SK-N-SH treated with all-trans-retinoic acid at 6 μM for 48 hours (cell line): ENCODE data around the gene FAM50B.

Experiments used
- ATAC-seq: fragments of 200-7000 bp; cut with Tn5 transposase; 3 replicates; pipeline ENCODE4 v1.9.1; 2020; ENCODE audit warnings: mild to moderate bottlenecking, moderate library complexity
- BACH2 ChIP-seq: fragments of 250-450 bp; sonication (Bioruptor Pico); IDR thresholded peaks from 2 replicates; pipeline ENCODE4 v1.9.0; 2021; ENCODE audit warnings: mild to moderate bottlenecking, borderline replicate concordance
- CREB5 ChIP-seq: fragments of 250-450 bp; sonication (Bioruptor Pico); IDR thresholded peaks from 2 replicates; pipeline ENCODE4 v1.5.1; 2020; ENCODE audit warnings: low read depth, mild to moderate bottlenecking, moderate library complexity
- CSDC2 ChIP-seq: fragments of 250-450 bp; sonication (Bioruptor Pico); IDR thresholded peaks from 2 replicates; pipeline ENCODE4 v1.5.0; 2020; ENCODE audit warnings: mild to moderate bottlenecking, moderate library complexity
- CSRNP3 ChIP-seq: fragments of 250-450 bp; sonication (Bioruptor Pico); IDR thresholded peaks from 2 replicates; pipeline ENCODE4 v1.5.1; 2021; ENCODE audit warnings: mild to moderate bottlenecking, moderate library complexity
- ESRRG ChIP-seq: fragments of 250-450 bp; sonication (Bioruptor Pico); IDR thresholded peaks from 2 replicates; pipeline ENCODE4 v1.6.1; 2021; ENCODE audit warnings: mild to moderate bottlenecking
- GLIS3 ChIP-seq: fragments of 250-450 bp; sonication (Bioruptor Pico); IDR thresholded peaks from 2 replicates; pipeline ENCODE4 v1.5.0; 2020; ENCODE audit warnings: mild to moderate bottlenecking, moderate library complexity
- ISL1 ChIP-seq: fragments of 250-450 bp; sonication (Bioruptor Pico); IDR thresholded peaks from 2 replicates; pipeline ENCODE4 v2.1.2; 2022; ENCODE audit warnings: mild to moderate bottlenecking, moderate library complexity
- OSR1 ChIP-seq: fragments of 250-450 bp; sonication (Bioruptor Pico); IDR thresholded peaks from 2 replicates; pipeline ENCODE4 v1.8.0; 2022; ENCODE audit warnings: moderate library complexity, mild to moderate bottlenecking, inconsistent platforms
- POU6F1 ChIP-seq: fragments of 250-450 bp; sonication (Bioruptor Pico); IDR thresholded peaks from 2 replicates; pipeline ENCODE4 v1.8.0; 2021; ENCODE audit warnings: low read depth, mild to moderate bottlenecking, moderate library complexity, borderline replicate concordance
- PPARA ChIP-seq: fragments of 250-450 bp; sonication (Bioruptor Pico); IDR thresholded peaks from 2 replicates; pipeline ENCODE4 v1.5.0; 2020; ENCODE audit warnings: mild to moderate bottlenecking, borderline replicate concordance
- RARB ChIP-seq: fragments of 250-450 bp; sonication (Bioruptor Pico); IDR thresholded peaks from 2 replicates; pipeline ENCODE4 v1.8.0; 2021; ENCODE audit warnings: mild to moderate bottlenecking, moderate library complexity
- SNAI2 ChIP-seq: fragments of 250-450 bp; sonication (Bioruptor Pico); IDR thresholded peaks from 2 replicates; pipeline ENCODE4 v1.5.0; 2020; ENCODE audit warnings: mild to moderate bottlenecking, moderate library complexity
- TCF4 ChIP-seq: fragments of 250-450 bp; sonication (Bioruptor Pico); IDR thresholded peaks from 2 replicates; pipeline ENCODE4 v1.8.0; 2021; ENCODE audit warnings: mild to moderate bottlenecking, moderate library complexity, borderline replicate concordance
- TOX ChIP-seq: fragments of 250-450 bp; sonication (Bioruptor Pico); IDR thresholded peaks from 2 replicates; pipeline ENCODE4 v1.8.0; 2021; ENCODE audit warnings: mild to moderate bottlenecking, moderate library complexity, borderline replicate concordance
- TSHZ2 ChIP-seq: fragments of 250-450 bp; sonication (Bioruptor Pico); IDR thresholded peaks from 2 replicates; pipeline ENCODE4 v1.5.0; 2020; ENCODE audit warnings: mild to moderate bottlenecking, moderate library complexity
- ZC3H10 ChIP-seq: fragments of 250-450 bp; sonication (Bioruptor Pico); IDR thresholded peaks from 2 replicates; pipeline ENCODE4 v1.5.1; 2021; ENCODE audit warnings: mild to moderate bottlenecking, moderate library complexity
- ZFP3 ChIP-seq: fragments of 250-450 bp; sonication (Bioruptor Pico); IDR thresholded peaks from 2 replicates; pipeline ENCODE4 v1.5.0; 2020; ENCODE audit warnings: mild to moderate bottlenecking, moderate library complexity
- ZFP30 ChIP-seq: fragments of 450-650 bp; formaldehyde crosslinking; IDR thresholded peaks from 2 replicates; pipeline ENCODE4 v1.5.0; 2022; ENCODE audit warnings: mild to moderate bottlenecking, moderate library complexity
- ZNF565 ChIP-seq: fragments of 450-650 bp; formaldehyde crosslinking; conservative IDR thresholded peaks from 2 replicates; pipeline ENCODE4 v1.5.0; 2020; ENCODE audit warnings: low read depth, mild to moderate bottlenecking, moderate library complexity
- ZNF8 ChIP-seq: fragments of 450-650 bp; formaldehyde crosslinking; IDR thresholded peaks from 2 replicates; pipeline ENCODE4 v1.5.0; 2020; ENCODE audit warnings: mild to moderate bottlenecking, moderate library complexity

The FAM50B gene

GRCh38 chr6:3899061-3899460 lies 49.9 kb downstream of the FAM50B start (continued):
- TF ChIP-seq POU6F1: no peak
- TF ChIP-seq ESRRG (CRISPR knock-in tag): no peak
- no peak for TF ChIP-seq GLIS3 (CRISPR knock-in tag)
- TF ChIP-seq, all 23 proteins: peak for 0

GRCh38 chr6:3899970-3900439 lies 50.8 kb downstream of the FAM50B start:
- TF ChIP-seq TSHZ2 (CRISPR knock-in tag) (no peak), ZC3H10 (CRISPR knock-in tag) (no peak), BACH2 (CRISPR knock-in tag) (no peak), ISL1 (CRISPR knock-in tag) (no peak), TOX (no peak), ZNF8 (CRISPR knock-in tag) (no peak), POU6F1 (no peak), RARB (CRISPR knock-in tag) (no peak), CSDC2 (CRISPR knock-in tag) (no peak), SNAI2 (CRISPR knock-in tag) (no peak), OSR1 (CRISPR knock-in tag) (no peak), GLIS3 (CRISPR knock-in tag) (no peak), ZNF565 (no peak), TCF4 (no peak), PPARA (CRISPR knock-in tag) (no peak), ZFP30 (no peak), CSRNP3 (CRISPR knock-in tag) (no peak), ZFP3 (CRISPR knock-in tag) (no peak), CREB5 (CRISPR knock-in tag) (no peak), ESRRG (CRISPR knock-in tag) (no peak)
- ATAC-seq: no peak
